CD4-positive, CD25-positive, alpha-beta regulatory T cell (primary cell): Measurements from ENCODE around the gene YOD1. TPM values are rescaled to one million over a fixed set of nuclear protein-coding genes. Genes with fewer than 3 reads are reported as not detected.

Source experiments
- ATAC-seq, 2 donors: fragments of 150-1000 bp; cut with Tn5 transposase; one replicate each; pipeline ENCODE4 v1.10.0; 2021; ENCODE audit warnings: low read depth in 2 of 2, moderate number of reproducible peaks in 2 of 2, moderate library complexity in 1 of 2
- DNase-seq, 3 donors: peaks; one replicate each; pipeline versions ENCODE4 v3.0.0 to v3.0.0-alpha.2; 2012 to 2022; ENCODE audit warnings: mixed read lengths in 1 of 3
- H3K27ac ChIP-seq: one replicate; pipeline ENCODE4 v1.7.0; 2013; ENCODE audit warnings: mild to moderate bottlenecking, low read length; ENCODE audit not compliant: insufficient read depth, poor library complexity, severe bottlenecking
- H3K27me3 ChIP-seq: one replicate; pipeline ENCODE4 v1.7.0; 2013; ENCODE audit warnings: low read length; ENCODE audit not compliant: control insufficient read depth, insufficient read depth
- H3K36me3 ChIP-seq: one replicate; pipeline ENCODE4 v1.7.0; 2013; ENCODE audit warnings: mild to moderate bottlenecking, low read length, moderate library complexity; ENCODE audit not compliant: control insufficient read depth, insufficient read depth
- H3K4me1 ChIP-seq: 2 replicates; pipeline ENCODE4 v1.7.0; 2013; ENCODE audit warnings: mild to moderate bottlenecking, low read length; ENCODE audit not compliant: insufficient read depth, control insufficient read depth, poor library complexity, severe bottlenecking
- H3K4me3 ChIP-seq: one replicate; pipeline ENCODE4 v1.7.0; 2013; ENCODE audit warnings: low read depth, mild to moderate bottlenecking, low read length, moderate library complexity
- H3K9me3 ChIP-seq, 2 experiments: 1 replicate in 1 of 2; 2 replicates in 1 of 2; pipeline ENCODE4 v1.7.0; 2013; ENCODE audit warnings: low read length in 2 of 2, mild to moderate bottlenecking in 1 of 2, moderate library complexity in 1 of 2; ENCODE audit not compliant: control insufficient read depth in 2 of 2
- H3K27ac Mint-ChIP-seq, 3 donors: one replicate each; pipeline ENCODE4 v1.8.0; 2020 to 2022; ENCODE audit warnings: mild to moderate bottlenecking in 3 of 3, mixed read lengths in 3 of 3, moderate library complexity in 2 of 3
- H3K27me3 Mint-ChIP-seq: one replicate; pipeline ENCODE4 v1.8.0; 2022; ENCODE audit warnings: mild to moderate bottlenecking, mixed read lengths
- H3K36me3 Mint-ChIP-seq: one replicate; pipeline ENCODE4 v1.8.0; 2020; ENCODE audit warnings: mixed read lengths
- H3K4me1 Mint-ChIP-seq, 4 donors: one replicate each; pipeline ENCODE4 v1.8.0; 2020 to 2022; ENCODE audit warnings: mixed read lengths in 4 of 4, mild to moderate bottlenecking in 1 of 4
- H3K4me3 Mint-ChIP-seq, 4 donors: one replicate each; pipeline ENCODE4 v1.8.0; 2020 to 2022; ENCODE audit warnings: mild to moderate bottlenecking in 4 of 4, mixed read lengths in 4 of 4, moderate library complexity in 3 of 4
- H3K9me3 Mint-ChIP-seq, 7 donors: one replicate each; pipeline ENCODE4 v1.8.0; 2020 to 2022; ENCODE audit warnings: mixed read lengths in 7 of 7, mild to moderate bottlenecking in 3 of 7, moderate library complexity in 2 of 7
- polyA plus RNA-seq, 4 donors: library from polyadenylated mRNA; unstranded; fragments of 300-500 nt; fragmentation: Illumina TruSeq; gene quantifications; one replicate each; pipeline ENCODE4 v1.2.3, GENCODE V29; 2021
- total RNA-seq: library from RNA; stranded (reverse); gene quantifications from one replicate; pipeline ENCODE4 v1.2.3, GENCODE V29; 2022

Gene YOD1
- total and polyA plus RNA-seq, 5 donors from 2014 or later: 0.76 to 10.8 (median 1.1) TPM

- Mint-ChIP-seq H3K4me3 (no peak overlapping the region), H3K27me3 (peaks cover 25% of the 10 kb centered on the region), H3K27ac (no peak overlapping the region), H3K9me3 (peaks cover 0 to 2% (median 0%) of the 10 kb centered on the region in 7 donors), H3K4me1 (peaks cover 0 to 17% (median 6%) of the 10 kb centered on the region in 4 donors), H3K36me3 (no peaks in the 10 kb centered on the region)
- Histone ChIP-seq H3K4me1 (no peaks in the 10 kb centered on the region), H3K27me3 (peaks cover 21% of the 10 kb centered on the region), H3K9me3 (no peaks in the 10 kb centered on the region), H3K36me3 (no peaks in the 10 kb centered on the region), H3K27ac (no peak overlapping the region), H3K4me3 (no peak overlapping the region)
- DNase-seq (no peak), ATAC-seq (no peak)
Measured at GRCh38 chr1:207088161-207088560, 37.2 kb upstream of the YOD1 start.

GRCh38 chr1:207085887-207086286 lies 34.9 kb upstream of the YOD1 start:
- Mint-ChIP-seq H3K36me3 (no peaks in the 10 kb centered on the region), H3K4me3 (no peak overlapping the region), H3K27ac (no peak overlapping the region), H3K27me3 (peaks cover 42% of the 10 kb centered on the region), H3K4me1 (peaks cover 0 to 17% (median 6%) of the 10 kb centered on the region in 4 donors), H3K9me3 (peaks cover 0 to 2% (median 0%) of the 10 kb centered on the region in 7 donors)
- Histone ChIP-seq H3K27me3 (peaks cover 32% of the 10 kb centered on the region), H3K4me3 (no peak overlapping the region), H3K4me1 (no peaks in the 10 kb centered on the region), H3K9me3 (no peaks in the 10 kb centered on the region), H3K36me3 (no peaks in the 10 kb centered on the region), H3K27ac (no peak overlapping the region)
- DNase-seq (no peak), ATAC-seq (no peak)

- peak; percentile 60 to 66 for ATAC-seq
- peak overlapping the region in 2 of 3 donors; percentile 17 to 35 for H3K27ac Mint-ChIP-seq
- no peak overlapping the region for H3K4me3 Mint-ChIP-seq
- H3K27me3 Mint-ChIP-seq: peaks cover 42% of the 10 kb centered on the region
- no peaks in the 10 kb centered on the region for H3K36me3 Mint-ChIP-seq
- no peak overlapping the region for H3K27ac ChIP-seq
- peaks cover 0 to 2% (median 0%) of the 10 kb centered on the region in 7 donors for H3K9me3 Mint-ChIP-seq
- H3K27me3 ChIP-seq: peaks cover 34% of the 10 kb centered on the region
- no peak overlapping the region for H3K4me3 ChIP-seq
- no peaks in the 10 kb centered on the region for H3K36me3 ChIP-seq
- no peaks in the 10 kb centered on the region for H3K9me3 ChIP-seq
- peak; percentile 33 to 75 (median 60) for DNase-seq
- H3K4me1 ChIP-seq: no peaks in the 10 kb centered on the region
- H3K4me1 Mint-ChIP-seq: peaks cover 0 to 14% (median 5%) of the 10 kb centered on the region in 4 donors
Measured at GRCh38 chr1:207084701-207085180, 33.7 kb upstream of the YOD1 start.

GRCh38 chr1:207084232-207084631 lies 33.2 kb upstream of the YOD1 start:
- Mint-ChIP-seq H3K4me1 (peaks cover 0 to 9% (median 1%) of the 10 kb centered on the region in 4 donors), H3K27me3 (peaks cover 42% of the 10 kb centered on the region), H3K27ac (peak overlapping the region in 1 of 3 donors; percentile 17), H3K4me3 (no peak overlapping the region), H3K9me3 (peaks cover 0 to 2% (median 0%) of the 10 kb centered on the region in 7 donors), H3K36me3 (no peaks in the 10 kb centered on the region)
- H3K4me1 ChIP-seq: no peaks in the 10 kb centered on the region
- H3K36me3 ChIP-seq: no peaks in the 10 kb centered on the region
- DNase-seq (no peak), ATAC-seq (no peak)
- no peaks in the 10 kb centered on the region for H3K9me3 ChIP-seq
- no peak overlapping the region for H3K27ac ChIP-seq
- no peak overlapping the region for H3K4me3 ChIP-seq
- peaks cover 34% of the 10 kb centered on the region for H3K27me3 ChIP-seq

- Mint-ChIP-seq H3K36me3 (no peaks in the 10 kb centered on the region), H3K4me3 (no peak overlapping the region), H3K9me3 (peaks cover 0 to 2% (median 0%) of the 10 kb centered on the region in 7 donors), H3K4me1 (peaks cover 0 to 2% (median 0%) of the 10 kb centered on the region in 4 donors), H3K27me3 (peaks cover 39% of the 10 kb centered on the region), H3K27ac (no peak overlapping the region)
- no peaks in the 10 kb centered on the region for H3K36me3 ChIP-seq
- ATAC-seq: no peak
- H3K9me3 ChIP-seq: no peaks in the 10 kb centered on the region
- H3K27ac ChIP-seq: no peak overlapping the region
- H3K4me1 ChIP-seq: no peaks in the 10 kb centered on the region
- DNase-seq: no peak
- H3K27me3 ChIP-seq: peaks cover 36% of the 10 kb centered on the region
- no peak overlapping the region for H3K4me3 ChIP-seq
Measured at GRCh38 chr1:207081806-207082205, 30.8 kb upstream of the YOD1 start.

GRCh38 chr1:207081088-207081487 lies 30.1 kb upstream of the YOD1 start:
- no peaks in the 10 kb centered on the region for H3K9me3 ChIP-seq
- peaks cover 0 to 2% (median 0%) of the 10 kb centered on the region in 4 donors for H3K4me1 Mint-ChIP-seq
- H3K27ac Mint-ChIP-seq: no peak overlapping the region
- H3K27me3 Mint-ChIP-seq: peaks cover 39% of the 10 kb centered on the region
- H3K4me3 Mint-ChIP-seq: no peak overlapping the region
- ATAC-seq (no peak), DNase-seq (no peak)
- H3K27me3 ChIP-seq: peaks cover 41% of the 10 kb centered on the region
- no peaks in the 10 kb centered on the region for H3K36me3 Mint-ChIP-seq
- peaks cover 0 to 2% (median 0%) of the 10 kb centered on the region in 7 donors for H3K9me3 Mint-ChIP-seq
- H3K4me3 ChIP-seq: no peak overlapping the region
- H3K27ac ChIP-seq: no peak overlapping the region
- H3K4me1 ChIP-seq: no peaks in the 10 kb centered on the region
- no peaks in the 10 kb centered on the region for H3K36me3 ChIP-seq

GRCh38 chr1:207079706-207080241 lies 28.8 kb upstream of the YOD1 start:
- no peak overlapping the region for H3K27ac ChIP-seq
- Mint-ChIP-seq H3K4me3 (no peak overlapping the region), H3K36me3 (no peaks in the 10 kb centered on the region), H3K4me1 (peaks cover 0 to under 1% (median 0%) of the 10 kb centered on the region in 4 donors), H3K9me3 (no peaks in the 10 kb centered on the region), H3K27me3 (peaks cover 43% of the 10 kb centered on the region), H3K27ac (no peak overlapping the region)
- peaks cover 44% of the 10 kb centered on the region for H3K27me3 ChIP-seq
- no peak overlapping the region for H3K4me3 ChIP-seq
- H3K4me1 ChIP-seq: no peaks in the 10 kb centered on the region
- DNase-seq (no peak), ATAC-seq (no peak)
- no peaks in the 10 kb centered on the region for H3K36me3 ChIP-seq
- H3K9me3 ChIP-seq: no peaks in the 10 kb centered on the region

GRCh38 chr1:207078578-207079132 lies 27.6 kb upstream of the YOD1 start:
- Histone ChIP-seq H3K27me3 (peaks cover 42% of the 10 kb centered on the region), H3K4me1 (no peaks in the 10 kb centered on the region), H3K9me3 (no peaks in the 10 kb centered on the region), H3K36me3 (no peaks in the 10 kb centered on the region), H3K27ac (no peak overlapping the region), H3K4me3 (no peak overlapping the region)
- no peak overlapping the region for H3K27ac Mint-ChIP-seq
- no peaks in the 10 kb centered on the region for H3K9me3 Mint-ChIP-seq
- H3K4me3 Mint-ChIP-seq: no peak overlapping the region
- DNase-seq (no peak), ATAC-seq (no peak)
- H3K4me1 Mint-ChIP-seq: no peaks in the 10 kb centered on the region
- peaks cover 44% of the 10 kb centered on the region for H3K27me3 Mint-ChIP-seq
- peaks cover 3% of the 10 kb centered on the region for H3K36me3 Mint-ChIP-seq
